Left lobe of liver (tissue), 2 donors: ENCODE measurements around the gene CCDC197. TPM values are rescaled to one million over a fixed set of nuclear protein-coding genes. Genes with fewer than 3 reads are reported as not detected.

Source experiments
- ATAC-seq: fragments of 200-7000 bp; cut with Tn5 transposase; one replicate; pipeline ENCODE4 v1.9.1; 2020; ENCODE audit warnings: mild to moderate bottlenecking, moderate library complexity
- DNase-seq: peaks from one replicate; pipeline ENCODE4 v3.0.0-alpha.2; 2020; ENCODE audit warnings: low spot score
- total RNA-seq: library from RNA; stranded (reverse); gene quantifications from one replicate; pipeline ENCODE4 v1.2.1, GENCODE V29; 2021
- donor health status: DM: no; HTN: no; CAD: no; lungs with moderate emphysema.
- donor health status: DM: no; HTN: yes; CAD: no.

Gene CCDC197
- total RNA-seq, 1 donor from 2014 or later, result not detected

DNA sequence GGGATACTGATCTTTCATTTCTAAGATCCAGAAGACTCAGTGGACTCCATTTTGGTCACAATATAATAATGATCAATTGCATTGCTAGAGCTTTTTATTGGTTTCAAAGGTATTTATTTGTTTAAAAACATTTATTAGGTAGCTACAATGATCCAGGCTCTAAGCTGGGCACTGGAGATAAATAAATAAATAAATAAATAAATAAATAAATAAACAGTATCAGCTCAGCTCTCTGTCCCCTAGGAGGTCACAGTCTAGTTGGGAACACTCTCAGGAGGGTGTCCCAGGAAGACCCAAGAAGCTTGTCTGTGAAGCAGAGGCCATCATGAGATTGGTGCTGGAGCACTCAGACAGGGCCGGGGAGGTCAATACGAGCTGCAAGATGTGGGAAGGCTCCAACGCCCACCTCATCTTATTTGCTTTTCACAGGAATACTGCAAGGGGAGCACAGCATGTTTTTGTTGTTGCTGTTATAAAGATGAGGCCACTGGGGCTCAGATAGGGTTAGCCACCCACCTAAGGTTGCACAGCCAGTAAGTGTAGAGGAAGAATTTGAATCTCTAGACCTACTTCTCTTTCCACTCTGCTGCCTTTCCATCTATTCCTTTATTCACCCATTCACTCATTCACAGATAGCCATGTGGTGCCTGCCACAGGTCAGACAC lies 36.2 kb upstream of the CCDC197 start:
- DNase-seq (no peak), ATAC-seq (no peak)

DNA sequence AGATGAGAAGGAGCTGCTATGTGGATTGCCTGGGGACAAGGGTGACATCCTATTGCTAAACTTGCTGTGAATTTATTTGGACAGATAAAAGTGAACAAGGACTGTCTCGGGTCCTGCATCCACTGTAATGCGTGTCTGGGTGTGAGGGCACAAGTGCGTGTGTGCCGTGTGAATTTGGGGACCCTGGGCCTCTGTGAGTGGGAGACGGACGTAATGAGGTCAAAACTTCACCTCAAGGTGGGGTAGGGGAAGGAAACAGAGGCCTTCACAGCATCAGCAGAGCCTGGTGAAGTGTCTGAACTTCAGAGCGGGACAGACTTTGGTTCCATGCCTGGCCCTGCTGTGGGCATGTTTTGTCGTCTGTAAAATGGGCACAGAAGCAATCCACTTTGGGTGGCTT lies 35.5 kb upstream of the CCDC197 start:
- ATAC-seq, result no peak

DNA sequence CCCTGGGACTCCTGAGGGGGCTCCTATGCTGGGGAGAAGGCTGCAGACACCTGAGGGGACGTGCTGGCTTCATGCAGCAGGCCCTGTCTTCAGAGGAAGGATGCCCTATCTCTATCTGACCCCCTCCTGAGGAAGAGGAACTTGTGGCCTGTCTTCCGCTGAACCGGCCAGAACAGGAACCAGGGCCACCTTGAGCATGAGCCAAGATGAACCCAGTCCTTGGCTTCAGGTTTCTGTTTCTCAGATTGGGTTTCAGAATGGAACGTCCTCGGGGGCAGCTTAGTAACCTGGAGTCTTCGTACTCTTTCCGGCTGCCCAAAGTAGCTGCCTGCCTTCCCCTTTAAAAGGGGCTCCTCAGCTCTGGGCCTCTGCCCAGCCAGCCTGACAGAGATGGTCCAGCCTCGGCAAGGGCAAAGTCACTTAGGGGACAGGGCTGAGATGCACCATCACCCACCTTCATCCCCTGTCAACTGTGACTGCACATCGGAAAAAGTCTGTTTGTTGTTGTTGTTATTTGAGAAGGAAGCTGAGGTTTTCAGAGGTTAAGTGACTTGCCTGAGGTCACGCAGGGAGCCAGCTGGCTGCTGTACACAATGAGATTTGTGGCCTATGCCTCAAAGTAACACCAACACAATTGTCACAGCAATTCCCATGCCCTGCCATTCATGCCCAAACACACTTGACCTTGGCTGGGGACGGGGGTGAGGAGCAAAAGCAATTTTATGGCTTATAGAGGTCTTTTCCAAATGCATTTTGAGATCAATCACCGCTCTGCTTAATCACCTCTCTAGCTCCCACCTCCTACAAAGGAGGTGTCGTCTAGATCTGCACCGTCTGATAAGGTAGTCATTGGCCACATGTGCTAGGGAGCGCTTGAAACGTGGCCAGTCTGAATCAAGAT lies 34.1 kb upstream of the CCDC197 start:
- ATAC-seq, result peak; percentile 63
- no peak for DNase-seq

More for the DNA sequence above, 35.5 kb upstream of the CCDC197 start:
- no peak for DNase-seq

DNA sequence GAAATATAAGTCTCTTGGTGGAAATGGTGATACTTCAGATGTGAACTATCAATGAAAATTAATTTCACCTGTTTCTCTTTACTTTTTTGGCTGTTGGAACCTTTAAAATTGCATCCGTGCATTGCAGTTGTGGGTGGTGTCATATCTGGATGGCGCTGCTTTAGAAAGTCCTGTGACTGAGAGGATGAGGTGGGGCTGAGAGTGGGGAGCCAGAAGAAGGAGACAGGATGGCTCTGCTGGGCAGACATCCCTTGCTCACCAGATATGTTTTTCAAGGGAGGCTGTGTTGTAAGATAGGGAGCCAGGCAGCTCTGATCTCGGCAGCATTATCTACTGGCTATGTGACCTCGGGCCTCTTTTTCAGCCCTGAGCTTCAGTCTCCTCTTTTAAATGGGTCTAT lies 33.4 kb upstream of the CCDC197 start:
- DNase-seq, result no peak
- ATAC-seq, result no peak

DNA sequence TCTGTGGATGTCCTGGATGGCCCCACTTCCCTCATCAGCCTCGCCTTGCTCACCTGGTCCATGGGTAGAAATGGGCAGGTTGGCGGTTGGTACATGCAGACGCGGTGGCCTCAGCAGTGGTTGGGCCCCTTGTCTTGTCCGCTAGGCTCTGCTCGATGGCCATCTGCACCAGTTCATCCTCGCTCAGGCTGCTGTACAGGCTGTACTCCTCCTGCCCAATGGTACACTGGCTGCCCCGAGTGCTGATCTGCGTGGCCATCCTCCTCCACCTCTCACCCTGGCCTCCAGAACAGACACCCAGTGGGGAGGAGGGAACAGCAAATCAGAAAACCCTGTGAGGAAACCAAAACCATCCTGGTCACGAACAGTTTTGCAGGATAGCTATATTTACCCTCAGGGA lies 32.8 kb upstream of the CCDC197 start:
- no peak for ATAC-seq
- no peak for DNase-seq

DNA sequence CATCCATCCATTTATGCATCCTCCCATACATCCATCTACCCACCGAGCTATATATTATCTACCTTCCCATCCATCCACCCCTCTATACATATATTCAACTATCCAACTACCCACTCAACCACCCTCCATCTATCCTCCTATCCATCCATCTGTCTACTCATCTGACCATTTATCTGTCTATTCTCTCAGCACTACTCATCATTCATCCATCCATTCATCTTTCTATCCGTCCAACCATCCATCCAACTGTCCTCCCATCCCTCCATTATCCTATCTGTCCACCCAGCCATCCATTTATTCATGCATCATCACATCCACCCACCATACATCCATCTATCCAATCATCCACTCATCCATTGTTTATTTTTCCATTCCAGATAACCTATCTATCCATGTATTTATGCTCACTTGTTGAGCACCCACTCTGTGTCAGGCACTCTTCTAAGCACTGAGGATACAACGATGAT lies 32.2 kb upstream of the CCDC197 start:
- ATAC-seq, result no peak

DNA sequence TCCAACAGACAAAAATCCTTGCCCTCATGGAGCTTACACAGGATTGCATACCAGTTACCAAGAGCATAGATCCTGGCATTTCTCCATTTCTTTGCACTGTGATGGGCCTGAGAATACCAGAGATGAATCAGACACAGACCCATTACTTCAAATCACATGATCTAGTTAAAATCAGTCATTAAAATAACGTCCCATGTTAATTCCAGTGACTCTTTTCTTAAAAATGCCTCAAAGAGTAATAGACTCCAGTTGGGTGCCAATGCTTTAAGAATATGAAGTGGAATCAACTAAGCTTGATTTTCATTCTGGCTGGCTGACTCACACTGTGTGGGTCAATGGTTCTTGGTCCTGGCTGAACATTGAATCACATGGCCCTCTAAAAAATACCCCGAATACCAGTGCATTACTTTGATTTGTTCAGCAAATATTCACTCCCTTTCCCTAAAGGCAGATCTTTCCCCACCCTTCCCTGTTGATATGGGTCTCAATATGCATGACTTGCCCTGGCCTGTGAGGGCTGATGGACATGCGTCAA lies 31.7 kb upstream of the CCDC197 start:
- ATAC-seq (no peak), DNase-seq (no peak)

More for the DNA sequence above, 32.2 kb upstream of the CCDC197 start:
- no peak for DNase-seq

DNA sequence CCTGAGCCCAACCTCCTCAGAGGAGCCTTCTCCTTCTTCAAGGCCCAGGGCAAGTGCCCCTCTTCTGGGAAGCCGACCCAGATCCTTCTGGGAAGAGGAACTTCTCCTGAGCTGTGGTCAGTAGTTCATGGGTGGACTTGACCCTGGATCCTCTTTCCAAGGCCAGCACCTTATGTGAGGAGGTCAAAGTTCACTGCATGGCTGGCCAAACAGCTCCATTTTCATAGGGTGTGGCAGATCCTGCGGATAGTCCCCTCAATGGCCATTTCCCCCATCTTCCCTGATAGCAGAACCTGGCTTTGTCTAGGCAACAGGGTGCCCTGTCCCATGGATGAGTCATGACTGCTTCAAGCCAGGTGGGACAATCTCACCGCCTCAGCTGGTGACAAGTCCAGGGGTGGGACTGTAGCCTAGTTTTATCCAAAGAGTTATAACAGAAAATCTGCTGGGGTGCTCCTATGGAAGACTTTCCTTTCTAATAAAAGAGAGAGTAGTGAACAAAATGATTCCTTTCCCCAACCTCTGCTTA lies 31.1 kb upstream of the CCDC197 start:
- ATAC-seq (no peak), DNase-seq (no peak)

DNA sequence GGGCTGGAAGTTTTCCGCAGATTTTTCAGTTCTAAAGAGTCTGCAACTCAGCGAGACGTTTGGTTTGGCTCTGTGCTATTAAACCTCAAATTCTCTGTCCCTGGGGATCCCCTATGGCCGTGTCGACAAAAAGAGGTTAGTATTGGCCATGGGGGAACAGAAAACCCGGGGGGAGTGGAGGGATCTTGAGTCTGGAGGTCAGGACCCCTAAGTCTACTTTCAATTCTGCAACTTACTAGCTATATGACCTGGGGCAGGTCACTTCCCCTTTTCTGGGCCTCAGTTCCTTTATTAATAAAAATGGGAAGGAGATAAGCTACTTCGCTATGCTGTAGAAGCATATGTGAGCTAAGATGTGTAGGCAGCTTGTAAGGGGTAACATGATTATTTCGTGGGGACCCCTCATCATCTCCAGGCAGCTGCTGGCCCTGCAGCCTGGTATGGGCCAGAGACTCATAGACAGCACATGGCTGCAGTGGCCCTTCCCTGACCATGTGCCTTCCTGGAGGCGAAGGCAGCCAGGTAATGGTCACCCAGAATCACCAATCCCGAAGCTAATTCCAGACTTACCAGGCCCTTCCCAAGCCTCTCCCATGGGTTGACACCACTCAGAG lies 29.4 kb upstream of the CCDC197 start:
- DNase-seq (no peak), ATAC-seq (peak; percentile 14)

DNA sequence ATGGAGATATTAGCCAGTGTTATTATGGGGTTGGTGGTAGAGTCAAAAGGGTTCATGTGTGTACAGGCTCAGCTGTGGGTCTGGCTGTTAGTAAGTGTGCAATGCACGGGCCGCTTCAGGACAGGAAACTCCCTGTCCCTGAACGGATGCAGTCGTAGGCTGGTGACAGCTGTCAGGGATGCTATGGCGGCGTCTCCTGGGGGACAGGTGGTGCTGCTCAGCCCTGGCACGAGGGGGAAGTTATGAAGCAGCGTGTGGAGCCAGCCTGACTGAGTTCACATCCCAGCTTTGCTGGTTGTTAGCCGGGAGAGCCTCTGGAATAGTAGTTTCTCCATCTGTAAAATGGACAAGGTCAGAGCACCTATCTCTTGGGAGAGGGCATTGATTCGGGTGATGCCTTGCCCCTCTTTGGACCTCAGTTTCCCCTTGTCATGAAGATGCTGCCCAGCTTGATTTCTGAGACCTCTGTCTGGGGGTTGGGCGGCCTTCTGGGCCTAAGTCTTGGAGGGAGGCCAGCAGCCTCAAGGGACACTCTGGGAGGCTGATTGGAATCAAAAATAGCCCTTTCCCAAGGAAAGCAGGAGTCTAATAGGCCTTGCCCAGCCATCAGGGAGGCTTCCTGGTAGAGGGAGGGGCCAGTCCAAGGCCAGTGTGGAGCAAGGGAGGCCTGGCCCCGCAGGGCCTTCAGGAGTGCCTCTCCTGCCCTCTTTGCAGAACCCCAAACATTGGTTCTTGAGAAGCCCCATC lies 27.8 kb upstream of the CCDC197 start:
- DNase-seq, result no peak
- no peak for ATAC-seq

DNA sequence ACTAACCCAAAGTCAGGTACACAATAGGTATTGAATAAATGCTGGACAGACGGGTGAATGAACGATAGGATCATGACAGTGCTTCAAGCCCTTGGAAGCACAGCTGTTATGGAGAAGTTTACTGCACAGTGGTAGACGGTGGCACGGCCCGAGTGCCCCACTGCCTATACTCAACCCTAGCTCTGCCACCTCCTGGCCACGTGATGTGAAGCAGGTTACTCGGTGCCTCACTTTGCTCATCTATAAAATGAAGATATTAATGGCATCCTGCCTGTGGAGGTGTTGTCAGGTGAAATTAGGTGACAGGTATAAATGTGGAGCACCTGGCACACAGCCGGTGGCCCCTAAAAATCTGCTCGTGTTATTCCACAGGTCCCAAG lies 26.5 kb upstream of the CCDC197 start:
- ATAC-seq (peak; percentile 59), DNase-seq (no peak)

DNA sequence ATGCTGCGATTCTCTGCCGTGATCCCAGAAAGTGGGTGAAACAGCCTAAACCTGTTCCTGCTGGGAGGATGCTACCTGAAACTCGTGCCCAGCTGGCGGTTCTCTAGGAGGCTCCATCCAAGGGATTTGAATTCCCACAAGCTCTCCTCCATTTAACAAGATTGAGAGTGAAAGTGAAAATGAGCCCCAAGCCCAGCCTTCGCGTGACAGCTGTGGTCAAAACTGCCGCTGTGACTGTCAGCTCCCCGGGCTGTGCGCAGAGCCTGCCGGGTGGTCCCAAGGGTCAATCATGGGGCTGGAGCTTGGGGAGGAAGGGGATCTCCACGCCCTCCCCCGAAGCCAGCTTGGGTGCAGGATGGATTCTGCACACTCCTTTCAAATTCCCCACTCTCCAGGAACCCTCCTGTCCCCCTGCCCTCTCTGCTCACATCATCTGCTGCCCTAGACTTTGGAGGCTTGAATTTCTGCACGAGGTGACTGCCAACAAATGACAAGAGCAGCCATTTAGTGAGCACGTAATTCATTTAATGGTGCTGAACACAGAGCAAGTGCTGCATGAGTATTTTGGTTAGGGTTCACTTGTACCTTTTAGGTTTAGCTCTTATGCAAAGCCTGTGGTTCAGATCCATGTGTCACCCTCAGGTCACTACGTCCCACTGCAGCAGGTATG lies 26.0 kb upstream of the CCDC197 start:
- DNase-seq (no peak), ATAC-seq (peak; percentile 39)

DNA sequence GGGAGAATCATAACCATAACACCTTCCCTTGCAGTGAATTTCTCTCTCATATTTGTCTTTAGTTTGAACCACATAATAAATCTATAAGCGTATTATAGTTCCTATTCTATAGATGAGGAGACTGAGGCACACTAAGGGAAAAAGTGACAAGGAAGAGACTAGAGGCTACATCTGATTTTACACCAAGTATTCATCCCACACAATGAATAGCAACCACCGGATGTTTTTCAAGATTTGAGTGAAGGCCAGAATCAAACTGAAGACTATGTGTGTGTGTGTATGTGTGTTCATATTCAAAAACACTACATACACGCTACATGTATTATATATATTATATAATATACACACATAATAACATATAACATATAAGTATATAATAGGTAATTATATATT lies 25.5 kb upstream of the CCDC197 start:
- ATAC-seq (no peak), DNase-seq (no peak)

DNA sequence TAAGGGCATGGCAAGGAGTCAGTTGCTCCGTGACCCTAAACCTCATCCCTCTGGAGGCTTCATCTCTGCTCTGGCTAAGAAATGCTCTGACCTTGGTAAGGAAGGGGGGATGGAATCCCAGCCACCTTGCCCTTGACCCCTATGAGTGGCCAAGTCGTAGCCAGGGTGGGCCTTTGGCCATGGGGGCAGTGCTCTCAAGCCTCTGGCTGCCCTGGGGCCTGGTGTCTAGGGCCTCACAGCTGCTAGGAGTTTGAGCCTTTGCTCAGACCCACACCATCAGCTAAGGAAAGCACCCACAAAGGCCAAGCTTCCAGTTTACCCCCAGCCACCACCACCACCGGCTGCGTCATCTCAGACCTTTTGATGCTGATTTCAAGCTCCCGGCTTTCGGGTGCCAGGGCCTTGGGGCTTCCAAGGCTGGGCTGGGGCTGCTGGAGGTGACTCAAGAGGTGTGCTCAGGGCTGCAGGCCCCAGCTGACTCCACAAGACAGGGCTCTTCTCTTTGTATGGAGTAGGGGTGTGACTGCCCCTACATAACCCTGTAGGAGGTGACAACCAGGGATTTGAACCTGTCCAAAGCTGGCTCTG lies 24.4 kb upstream of the CCDC197 start:
- no peak for DNase-seq

DNA sequence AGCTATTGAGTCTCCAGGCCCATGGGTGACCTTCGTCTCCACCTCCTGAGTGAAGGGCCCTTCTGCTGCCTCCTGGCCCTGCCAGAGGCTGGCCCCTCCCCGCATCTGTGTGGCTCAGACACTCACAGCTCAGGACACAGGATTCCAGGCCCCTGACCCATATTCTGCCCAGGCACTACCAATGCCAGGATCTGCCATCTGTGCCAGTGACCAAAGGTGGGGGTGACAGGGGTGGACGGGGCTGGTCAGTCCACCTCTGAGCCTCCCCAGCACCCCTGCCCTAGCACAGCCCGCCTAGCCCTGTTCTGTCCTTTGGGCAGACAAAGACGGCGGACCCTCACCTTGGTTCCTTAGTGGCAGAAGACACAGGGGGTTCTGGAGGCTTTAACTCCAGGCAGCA lies 23.5 kb upstream of the CCDC197 start:
- ATAC-seq (no peak), DNase-seq (no peak)

More for the DNA sequence above, 24.4 kb upstream of the CCDC197 start:
- ATAC-seq, result no peak

DNA sequence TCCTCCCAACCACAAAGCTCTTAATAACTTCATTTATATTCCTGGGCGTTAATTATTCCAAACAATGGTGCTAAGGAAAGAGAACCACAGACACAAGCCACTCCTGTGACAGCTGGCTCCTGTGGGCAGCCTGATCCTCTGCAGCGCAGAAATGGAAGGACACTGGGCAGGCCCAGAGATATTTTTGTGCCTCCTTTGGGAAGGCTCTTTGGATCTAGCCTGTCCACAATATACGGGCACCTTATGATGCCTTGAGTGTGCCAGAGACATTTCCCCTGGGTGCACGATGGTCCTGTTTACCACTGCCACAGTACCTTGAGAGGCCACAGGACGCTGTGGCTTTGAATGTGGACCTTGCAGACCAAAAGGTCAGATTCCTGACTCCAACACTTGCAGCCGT lies 22.8 kb upstream of the CCDC197 start:
- DNase-seq, result no peak
- no peak for ATAC-seq

DNA sequence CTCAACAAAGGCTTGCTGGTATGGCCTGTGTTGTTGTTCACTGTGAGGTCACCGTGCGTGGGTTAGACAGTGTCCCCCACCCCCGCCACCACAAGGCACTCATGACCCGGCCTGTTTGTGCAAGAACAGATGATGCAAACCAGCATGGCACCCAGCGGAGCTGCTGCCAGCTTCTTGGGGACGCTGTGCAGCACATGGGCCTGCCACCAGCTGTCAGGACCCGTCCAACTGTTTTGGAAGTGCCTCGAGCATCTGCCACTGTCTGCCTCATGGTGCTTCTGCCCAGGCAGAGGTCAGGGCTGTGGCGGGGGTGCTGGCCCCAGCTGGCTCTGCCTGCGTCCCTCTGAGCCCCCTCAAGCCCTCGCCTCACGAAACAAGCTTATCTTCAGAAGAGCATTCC lies 22.3 kb upstream of the CCDC197 start:
- DNase-seq (no peak), ATAC-seq (no peak)

DNA sequence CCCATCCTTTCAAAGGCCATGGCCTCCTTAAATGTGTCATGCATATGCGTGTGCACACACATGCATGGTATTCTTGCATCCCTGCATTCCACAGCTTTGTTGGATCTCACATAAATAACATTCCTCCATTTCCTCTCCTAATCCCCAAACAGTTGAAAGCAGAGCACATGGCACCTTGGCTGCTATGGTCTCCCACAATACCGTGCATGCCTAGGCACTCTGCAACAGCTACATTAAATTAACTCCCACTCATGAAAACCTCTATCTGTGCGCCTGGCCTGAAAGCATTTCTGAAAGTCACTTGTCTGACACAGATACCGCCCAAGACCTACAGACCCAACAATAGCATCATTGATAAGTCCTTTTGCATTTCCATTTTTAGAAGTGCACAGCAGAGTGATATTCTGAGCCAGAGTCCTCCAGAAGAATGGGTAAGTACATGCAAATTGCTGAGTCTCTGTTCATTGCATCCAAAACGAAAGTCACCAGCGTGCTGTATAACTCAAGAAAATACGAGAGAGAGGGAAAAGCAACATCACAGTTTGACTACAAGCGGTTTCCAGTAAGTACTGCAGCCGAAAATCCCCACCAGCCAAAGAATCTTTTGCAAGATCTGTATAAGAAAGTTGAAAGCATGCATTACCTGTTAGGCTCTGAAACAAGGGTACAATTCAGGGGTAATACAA lies 21.2 kb upstream of the CCDC197 start:
- ATAC-seq (no peak), DNase-seq (no peak)

DNA sequence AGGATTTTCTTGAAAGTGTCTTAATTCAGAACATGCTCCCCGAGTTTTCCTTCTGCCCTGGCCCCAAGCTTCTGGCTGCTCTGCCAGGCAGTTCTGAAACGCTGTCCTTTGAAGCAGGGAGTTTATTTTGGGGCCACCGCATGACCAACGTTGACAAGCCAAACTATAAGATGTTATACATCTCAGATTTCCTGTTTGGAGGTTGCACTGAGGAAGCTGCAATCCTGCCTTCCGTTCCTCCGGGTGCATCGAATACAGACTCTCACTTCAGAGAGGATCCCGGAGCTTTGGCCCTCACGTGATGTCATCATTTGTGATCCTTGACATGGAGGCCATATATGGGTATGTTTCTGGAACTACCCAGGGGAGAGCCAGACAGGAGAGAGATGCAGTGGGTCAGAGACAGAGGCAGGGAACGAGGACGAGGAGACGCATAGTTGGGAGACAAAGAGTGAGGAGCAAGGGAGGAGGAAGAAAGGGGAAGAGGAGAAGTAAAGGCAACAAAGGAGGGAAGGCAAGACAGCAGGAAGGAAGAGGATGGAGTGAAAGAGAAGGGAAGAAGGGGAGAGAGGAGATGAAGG lies 20.5 kb upstream of the CCDC197 start, which contains the start of gene ASB2:
Gene ASB2 (minus strand): TSS at position 94 of the 581 bp plus-strand sequence. CDS start 12,031 bp downstream, outside the sequence.
- DNase-seq, result no peak
- ATAC-seq, result no peak
